Measurements from ENCODE around the gene NINJ2. TPM values are rescaled to one million over a fixed set of nuclear protein-coding genes. Genes with fewer than 3 reads are reported as not detected.

Gene NINJ2
- total RNA-seq, 1 donor = 5.8 TPM

DNA sequence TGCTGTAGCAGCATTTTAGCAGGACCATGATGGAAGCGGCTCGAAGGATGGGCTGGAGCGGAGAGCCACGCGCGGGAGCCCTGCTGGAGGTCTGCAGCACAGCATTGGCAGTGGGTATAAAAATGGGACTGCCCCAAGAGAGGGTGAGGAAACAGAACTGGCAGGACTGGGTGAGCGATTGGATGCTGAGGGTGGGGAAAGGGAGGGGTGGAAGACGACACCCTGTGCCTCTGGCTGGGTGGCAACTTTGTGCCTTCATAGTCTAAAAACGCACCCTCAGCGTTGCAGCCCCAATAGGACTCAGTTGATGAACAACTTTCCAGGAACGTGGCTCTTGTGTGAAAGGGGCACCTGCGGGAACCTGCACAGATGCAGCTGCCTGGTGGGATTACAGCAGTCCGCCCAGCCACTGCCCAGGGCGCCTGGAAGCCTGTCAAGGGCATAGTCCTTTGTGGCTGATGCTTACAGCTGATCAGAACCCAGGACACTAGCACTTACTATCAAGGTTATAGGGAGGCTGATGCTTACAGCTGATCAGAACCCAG is 73.0 kb downstream of the NINJ2 start:
- H4K20me1 ChIP-seq (ENCODE audit: insufficient read depth, low read length) = no peaks in the 10 kb centered on the region
- H3K27me3 ChIP-seq (ENCODE audit: insufficient read depth, low read length) = peaks cover 4% of the 10 kb centered on the region
- H3K36me3 ChIP-seq (ENCODE audit: insufficient read depth, low read length) = no peaks in the 10 kb centered on the region
- no peak for DNase-seq (ENCODE audit: insufficient read length, low spot score, missing footprints)
- H3K79me2 ChIP-seq (ENCODE audit: insufficient read depth, low read length) = no peaks in the 10 kb centered on the region
- H3K4me2 ChIP-seq (ENCODE audit: insufficient read depth, low read length) = no peak overlapping the region
- H2AFZ ChIP-seq (ENCODE audit: low read length) = no peak overlapping the region
- no peak overlapping the region for H3K4me3 ChIP-seq (ENCODE audit: insufficient read depth, low read length)
- H3K4me1 ChIP-seq (ENCODE audit: insufficient read depth, low read length) = no peaks in the 10 kb centered on the region
- H3K27ac ChIP-seq (ENCODE audit: low read depth, low read length) = no peak overlapping the region
- H3K9me3 ChIP-seq (ENCODE audit: low read depth, low read length) = peaks cover 2% of the 10 kb centered on the region
- TF ChIP-seq, protein P1, sequence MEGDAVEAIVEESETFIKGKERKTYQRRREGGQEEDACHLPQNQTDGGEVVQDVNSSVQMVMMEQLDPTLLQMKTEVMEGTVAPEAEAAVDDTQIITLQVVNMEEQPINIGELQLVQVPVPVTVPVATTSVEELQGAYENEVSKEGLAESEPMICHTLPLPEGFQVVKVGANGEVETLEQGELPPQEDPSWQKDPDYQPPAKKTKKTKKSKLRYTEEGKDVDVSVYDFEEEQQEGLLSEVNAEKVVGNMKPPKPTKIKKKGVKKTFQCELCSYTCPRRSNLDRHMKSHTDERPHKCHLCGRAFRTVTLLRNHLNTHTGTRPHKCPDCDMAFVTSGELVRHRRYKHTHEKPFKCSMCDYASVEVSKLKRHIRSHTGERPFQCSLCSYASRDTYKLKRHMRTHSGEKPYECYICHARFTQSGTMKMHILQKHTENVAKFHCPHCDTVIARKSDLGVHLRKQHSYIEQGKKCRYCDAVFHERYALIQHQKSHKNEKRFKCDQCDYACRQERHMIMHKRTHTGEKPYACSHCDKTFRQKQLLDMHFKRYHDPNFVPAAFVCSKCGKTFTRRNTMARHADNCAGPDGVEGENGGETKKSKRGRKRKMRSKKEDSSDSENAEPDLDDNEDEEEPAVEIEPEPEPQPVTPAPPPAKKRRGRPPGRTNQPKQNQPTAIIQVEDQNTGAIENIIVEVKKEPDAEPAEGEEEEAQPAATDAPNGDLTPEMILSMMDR (IDR thresholded peaks at IDR 0.05; ENCODE audit: extremely low read depth, low read depth, low read length) = no peak

DNA sequence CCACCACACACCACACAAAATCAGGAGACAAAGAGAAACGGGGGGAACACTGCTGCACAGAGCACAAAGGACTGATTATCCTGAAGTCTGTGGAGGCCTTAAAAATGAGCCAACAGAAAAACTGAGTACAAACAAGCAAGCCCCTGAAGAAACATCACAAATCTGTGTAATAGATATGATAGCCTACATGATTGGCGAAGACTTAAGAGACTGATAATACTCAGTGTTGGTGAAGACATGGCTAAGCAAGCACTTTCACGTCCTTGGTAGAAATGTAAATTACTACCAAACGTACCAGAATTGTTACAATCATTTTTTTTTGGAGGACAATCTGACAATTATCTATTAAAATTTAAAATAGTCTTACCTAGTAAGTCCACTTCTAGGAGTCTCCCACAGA is 74.6 kb downstream of the NINJ2 start:
- Histone ChIP-seq H3K79me2 (ENCODE audit: insufficient read depth, low read length) (no peaks in the 10 kb centered on the region), H3K9me3 (ENCODE audit: low read depth, low read length) (peaks cover 2% of the 10 kb centered on the region), H4K20me1 (ENCODE audit: insufficient read depth, low read length) (no peaks in the 10 kb centered on the region), H2AFZ (ENCODE audit: low read length) (no peak overlapping the region), H3K4me3 (ENCODE audit: insufficient read depth, low read length) (no peak overlapping the region), H3K4me2 (ENCODE audit: insufficient read depth, low read length) (no peak overlapping the region), H3K4me1 (ENCODE audit: insufficient read depth, low read length) (no peaks in the 10 kb centered on the region), H3K36me3 (ENCODE audit: insufficient read depth, low read length) (no peaks in the 10 kb centered on the region), H3K27me3 (ENCODE audit: insufficient read depth, low read length) (no peaks in the 10 kb centered on the region), H3K27ac (ENCODE audit: low read depth, low read length) (no peak overlapping the region)
- DNase-seq (ENCODE audit: insufficient read length, low spot score, missing footprints) = no peak
- TF ChIP-seq, protein P1 (IDR thresholded peaks at IDR 0.05; ENCODE audit: extremely low read depth, low read depth, low read length) = no peak

DNA sequence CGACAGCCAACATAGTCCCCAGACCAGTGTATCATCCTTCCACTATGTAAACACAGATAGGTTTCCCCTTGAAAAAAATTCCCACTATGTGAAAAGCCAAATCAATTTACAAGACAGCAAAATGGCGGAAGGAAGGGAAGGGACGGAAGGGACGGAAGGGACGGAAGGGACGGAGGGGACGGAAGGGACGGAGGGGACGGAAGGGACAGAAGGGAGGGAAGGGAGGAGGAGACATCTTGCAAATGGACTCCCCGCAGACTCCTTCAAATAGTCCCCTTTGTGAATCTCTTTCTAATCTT is 75.3 kb downstream of the NINJ2 start:
- TF ChIP-seq, protein P1 (IDR thresholded peaks at IDR 0.05; ENCODE audit: extremely low read depth, low read depth, low read length) = no peak

DNA sequence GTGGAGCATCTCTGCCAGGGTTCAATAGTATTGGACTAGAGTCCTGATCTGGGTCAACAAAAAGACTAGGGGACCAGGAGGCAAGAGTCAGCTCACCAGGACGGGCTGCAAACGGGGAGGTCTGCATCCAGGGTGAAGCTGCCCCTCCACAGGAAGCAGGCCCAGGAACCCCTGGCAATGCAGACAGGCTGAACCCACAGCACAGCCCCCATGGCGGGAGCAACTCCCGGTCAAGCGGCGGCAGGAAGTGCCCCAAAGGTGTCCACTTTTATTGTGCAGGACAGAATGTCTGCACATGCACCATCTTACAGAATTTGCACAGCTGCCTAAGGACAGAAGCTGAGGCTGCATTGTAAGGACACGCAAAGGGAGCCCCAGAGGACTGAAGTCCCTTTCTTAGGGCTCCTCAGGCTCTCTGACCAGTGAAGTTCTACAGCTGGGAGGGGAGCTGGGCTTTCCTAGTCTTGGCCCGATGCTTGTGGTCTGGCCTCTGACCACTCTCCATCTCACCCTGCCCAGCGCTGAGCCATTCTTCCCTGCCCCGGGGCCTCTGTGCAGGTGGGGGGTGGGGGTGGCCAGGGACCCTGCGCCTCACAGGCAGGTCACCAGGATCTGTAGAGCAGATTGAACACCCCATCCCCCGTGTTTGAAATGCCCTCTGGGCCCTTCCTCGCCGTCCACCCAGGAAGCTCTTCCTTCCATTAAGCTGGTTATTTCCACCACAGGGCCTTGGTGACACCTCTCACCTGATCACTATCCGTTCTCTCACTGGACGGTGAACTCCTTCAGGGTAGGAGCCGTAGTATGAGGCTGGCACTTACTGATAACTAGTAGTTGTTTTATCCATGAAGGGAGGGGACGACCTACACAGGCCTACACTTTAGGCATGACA is 75.9 kb downstream of the NINJ2 start:
- Histone ChIP-seq H3K4me3 (ENCODE audit: insufficient read depth, low read length) (no peak overlapping the region), H3K4me1 (ENCODE audit: insufficient read depth, low read length) (no peaks in the 10 kb centered on the region), H4K20me1 (ENCODE audit: insufficient read depth, low read length) (no peaks in the 10 kb centered on the region), H2AFZ (ENCODE audit: low read length) (no peak overlapping the region), H3K79me2 (ENCODE audit: insufficient read depth, low read length) (no peaks in the 10 kb centered on the region), H3K27ac (ENCODE audit: low read depth, low read length) (no peak overlapping the region), H3K27me3 (ENCODE audit: insufficient read depth, low read length) (no peaks in the 10 kb centered on the region), H3K9me3 (ENCODE audit: low read depth, low read length) (peaks cover 2% of the 10 kb centered on the region), H3K4me2 (ENCODE audit: insufficient read depth, low read length) (no peak overlapping the region), H3K36me3 (ENCODE audit: insufficient read depth, low read length) (no peaks in the 10 kb centered on the region)
- TF ChIP-seq, protein P1 (IDR thresholded peaks at IDR 0.05; ENCODE audit: extremely low read depth, low read depth, low read length) = no peak
- no peak for DNase-seq (ENCODE audit: insufficient read length, low spot score, missing footprints)

More for the DNA sequence above, 75.3 kb downstream of the NINJ2 start:
- H3K27me3 ChIP-seq (ENCODE audit: insufficient read depth, low read length) = no peaks in the 10 kb centered on the region
- H3K9me3 ChIP-seq (ENCODE audit: low read depth, low read length) = peaks cover 2% of the 10 kb centered on the region
- no peak for DNase-seq (ENCODE audit: insufficient read length, low spot score, missing footprints)
- H3K4me1 ChIP-seq (ENCODE audit: insufficient read depth, low read length) = no peaks in the 10 kb centered on the region
- H3K27ac ChIP-seq (ENCODE audit: low read depth, low read length) = no peak overlapping the region
- H3K4me3 ChIP-seq (ENCODE audit: insufficient read depth, low read length) = no peak overlapping the region
- no peak overlapping the region for H3K4me2 ChIP-seq (ENCODE audit: insufficient read depth, low read length)
- H4K20me1 ChIP-seq (ENCODE audit: insufficient read depth, low read length) = no peaks in the 10 kb centered on the region
- no peak overlapping the region for H2AFZ ChIP-seq (ENCODE audit: low read length)
- H3K79me2 ChIP-seq (ENCODE audit: insufficient read depth, low read length) = no peaks in the 10 kb centered on the region
- H3K36me3 ChIP-seq (ENCODE audit: insufficient read depth, low read length) = no peaks in the 10 kb centered on the region
